Esophagus squamous epithelium (tissue), 4 donors: ENCODE measurements around the gene PTPRM.

Experiments used
- CTCF ChIP-seq, 6 experiments: fragments of 450-650 bp in 4 of 6; fragments of 200-600 bp in 2 of 6; sonication (generic) in 2 of 6; IDR thresholded peaks; one replicate each; pipeline ENCODE4 v1.5.1; 2016 to 2019; ENCODE audit warnings: antibody characterized with exemption in 6 of 6, mild to moderate bottlenecking in 4 of 6, moderate library complexity in 4 of 6
- POLR2A ChIP-seq, 4 donors: fragments of 450-650 bp; IDR thresholded peaks; one replicate each; pipeline ENCODE4 v1.6.1; 2017; ENCODE audit warnings: antibody characterized with exemption in 4 of 4, mild to moderate bottlenecking in 4 of 4, moderate library complexity in 3 of 4

- TF ChIP-seq CTCF (IDR thresholded peaks at IDR 0.05) (no peak), POLR2A (IDR thresholded peaks at IDR 0.05) (no peak)
Observed at GRCh38 chr18:8088626-8089025, 521.5 kb downstream of the PTPRM start.
